MG63 (cell line): ENCODE results near the gene STARD6. TPM values are rescaled to one million over a fixed set of nuclear protein-coding genes. Genes with fewer than 3 reads are reported as not detected.
"Not testable (repeated sequence)": the region's sequence is repeated elsewhere in the genome, so short reads cannot be mapped to it uniquely, and the experiment has no call there.

Source experiments
- DNase-seq: peaks from one replicate; pipeline ENCODE4 v3.0.0-alpha.2; 2020
- H3K27me3 ChIP-seq: fragments of 250-450 bp; sonication (Bioruptor Pico); 2 replicates; pipeline ENCODE4 v1.5.1; 2020; ENCODE audit warnings: mild to moderate bottlenecking, moderate library complexity
- H3K36me3 ChIP-seq: fragments of 250-450 bp; sonication (Bioruptor Pico); 2 replicates; pipeline ENCODE4 v1.5.1; 2020; ENCODE audit warnings: mild to moderate bottlenecking, moderate library complexity
- H3K4me3 ChIP-seq: fragments of 250-450 bp; sonication (Bioruptor Pico); 2 replicates; pipeline ENCODE4 v1.5.1; 2020; ENCODE audit warnings: mild to moderate bottlenecking, moderate library complexity
- H3K9me3 ChIP-seq: fragments of 250-450 bp; sonication (Bioruptor Pico); 2 replicates; pipeline ENCODE4 v1.5.1; 2020; ENCODE audit warnings: mild to moderate bottlenecking, moderate library complexity
- total RNA-seq: library from RNA; depleted of rRNA; stranded (reverse); fragments of >200 nt; shearing (Covaris generic); gene quantifications from 2 replicates; pipeline ENCODE4 v1.2.3, GENCODE V29; 2014; ENCODE audit warnings: low replicate concordance

The STARD6 gene
- total RNA-seq, 1 experiment from 2014 or later, result 1.3 TPM

GRCh38 chr18:54360406-54360805 lies 2.7 kb upstream of the STARD6 start:
- Histone ChIP-seq H3K9me3 (no peaks in the 10 kb centered on the region), H3K4me3 (no peak overlapping the region), H3K27me3 (no peaks in the 10 kb centered on the region), H3K36me3 (peaks cover 3% of the 10 kb centered on the region; the same call in 1 of the 2 replicates)
- no peak for DNase-seq

- peaks cover 3% of the 10 kb centered on the region; the same call in 1 of the 2 replicates for H3K36me3 ChIP-seq
- no peaks in the 10 kb centered on the region for H3K9me3 ChIP-seq
- DNase-seq, result no peak
- H3K27me3 ChIP-seq, result no peaks in the 10 kb centered on the region
- H3K4me3 ChIP-seq, result peak overlapping the region; percentile 81
These were observed 1.6 kb upstream of the STARD6 start for GRCh38 chr18:54359233-54359632.

DNA sequence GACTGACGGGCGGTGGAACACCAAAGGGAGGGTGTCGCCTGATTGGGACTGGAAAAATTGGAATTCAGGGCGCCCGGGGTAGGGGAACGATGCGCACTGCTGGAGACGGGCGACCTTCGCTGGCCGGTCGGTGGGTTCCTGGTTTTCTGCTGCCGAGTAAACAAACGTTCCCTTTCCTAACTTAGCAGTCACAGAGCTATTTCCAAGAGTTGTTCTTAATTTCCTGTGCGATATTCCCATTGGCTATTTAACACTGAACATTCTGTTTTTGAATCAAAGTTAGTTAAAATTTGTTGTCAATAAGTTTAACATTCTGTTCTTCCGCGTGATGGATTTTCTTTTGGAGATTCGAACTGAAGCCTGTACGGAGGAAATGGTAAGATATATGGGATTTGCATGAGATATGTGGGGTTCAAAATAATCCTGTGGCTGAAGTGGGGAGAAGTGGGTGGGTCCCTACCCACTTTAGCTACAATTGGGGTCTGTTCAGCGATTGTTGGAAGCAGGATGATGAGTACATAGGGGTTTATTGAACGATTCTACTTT lies 910 bp upstream of the STARD6 start:
- Histone ChIP-seq H3K27me3 (no peaks in the 10 kb centered on the region), H3K4me3 (peak overlapping the region; percentile 81), H3K36me3 (peaks cover 3% of the 10 kb centered on the region; the same call in 1 of the 2 replicates), H3K9me3 (no peaks in the 10 kb centered on the region)
- DNase-seq, result peak; percentile 24

- H3K36me3 ChIP-seq, result peaks cover 3% of the 10 kb centered on the region; the same call in 1 of the 2 replicates
- no peaks in the 10 kb centered on the region for H3K9me3 ChIP-seq
- peak overlapping the region; percentile 81 for H3K4me3 ChIP-seq
- no peak for DNase-seq
- H3K27me3 ChIP-seq, result no peaks in the 10 kb centered on the region
These were observed 487 bp downstream of the STARD6 start for GRCh38 chr18:54357082-54357659.

- no peak for DNase-seq
- H3K9me3 ChIP-seq, result no peaks in the 10 kb centered on the region
- H3K36me3 ChIP-seq, result no peaks in the 10 kb centered on the region
- H3K27me3 ChIP-seq, result no peaks in the 10 kb centered on the region
- no peak overlapping the region for H3K4me3 ChIP-seq
These were observed 6.5 kb downstream of the STARD6 start for GRCh38 chr18:54351186-54351585.

GRCh38 chr18:54338230-54338629 lies 19.4 kb downstream of the STARD6 start:
- no peaks in the 10 kb centered on the region for H3K27me3 ChIP-seq
- H3K4me3 ChIP-seq, result no peak overlapping the region
- H3K36me3 ChIP-seq, result no peaks in the 10 kb centered on the region
- no peaks in the 10 kb centered on the region for H3K9me3 ChIP-seq
- DNase-seq, result no peak

DNA sequence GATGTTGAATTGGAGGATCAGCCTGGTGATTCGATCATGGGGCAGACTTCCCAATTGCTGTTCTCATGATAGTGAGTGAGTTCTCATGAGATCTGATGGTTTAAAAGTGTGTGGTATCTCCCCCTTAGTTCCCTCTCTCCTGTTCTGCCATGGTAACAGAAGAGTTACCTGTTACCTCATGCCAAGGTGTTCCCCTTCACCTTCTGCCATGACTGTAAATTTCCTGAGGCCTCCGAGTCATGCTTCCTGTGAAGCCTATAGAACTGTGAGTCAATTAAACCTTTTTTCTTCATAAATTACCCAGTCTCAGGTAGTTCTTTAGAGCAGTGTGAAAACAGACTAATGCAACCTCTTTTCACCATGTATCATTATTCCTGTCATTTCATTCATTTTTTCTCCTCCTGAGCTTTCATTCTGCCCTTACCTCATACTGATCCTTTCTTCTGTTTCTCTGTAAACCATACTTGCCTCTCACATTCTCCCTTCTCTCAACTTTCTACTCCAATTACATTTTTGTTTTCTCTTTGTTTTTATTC lies 22.0 kb downstream of the STARD6 start:
- DNase-seq, result no peak
- Histone ChIP-seq H3K27me3 (no peaks in the 10 kb centered on the region), H3K4me3 (no peak overlapping the region), H3K36me3 (no peaks in the 10 kb centered on the region), H3K9me3 (no peaks in the 10 kb centered on the region)

DNA sequence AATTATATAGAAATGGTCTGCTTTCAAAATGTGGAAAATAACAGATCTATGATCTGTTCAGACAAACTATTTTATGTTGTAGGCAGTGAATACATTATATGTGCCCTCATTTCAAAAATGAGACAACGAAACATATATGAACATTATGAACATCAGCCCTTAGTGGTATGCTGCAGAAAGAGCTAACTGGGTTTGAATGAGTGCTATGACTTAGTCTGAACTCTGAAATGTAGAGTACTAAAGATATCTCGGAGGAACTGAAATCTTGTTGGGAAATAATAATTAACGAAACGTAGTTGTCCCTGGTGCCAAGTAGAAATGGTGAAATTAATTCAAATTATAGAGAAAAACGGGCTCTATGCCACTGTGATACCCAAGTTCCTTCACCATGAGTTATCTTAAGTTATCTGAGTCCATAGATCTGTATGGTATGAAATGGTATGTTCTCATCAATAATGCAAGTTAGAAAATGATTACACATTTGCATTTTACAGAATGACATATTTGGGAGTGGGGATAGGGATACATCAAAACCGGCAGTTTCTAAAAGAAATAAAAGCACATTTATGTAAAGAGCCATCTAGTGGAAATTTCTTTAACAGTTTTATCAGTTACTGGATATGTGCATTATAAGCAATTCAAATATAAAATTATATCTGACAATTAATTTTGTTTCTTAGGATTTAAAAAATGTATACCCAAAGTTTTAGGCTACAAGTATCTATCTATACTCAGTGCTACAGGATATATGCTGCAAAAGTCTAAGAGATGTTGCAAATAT lies 26.7 kb downstream of the STARD6 start:
- Histone ChIP-seq H3K4me3 (no peak overlapping the region), H3K9me3 (no peaks in the 10 kb centered on the region), H3K27me3 (0 out of 2 replicates have a peak, but pooled peaks cover 3% of the 10 kb centered on the region), H3K36me3 (no peaks in the 10 kb centered on the region)
- no peak for DNase-seq

- Histone ChIP-seq H3K9me3 (no peaks in the 10 kb centered on the region), H3K36me3 (no peaks in the 10 kb centered on the region), H3K4me3 (no peak overlapping the region), H3K27me3 (0 out of 2 replicates have a peak, but pooled peaks cover 3% of the 10 kb centered on the region)
- DNase-seq, result no peak
These were observed 27.9 kb downstream of the STARD6 start for GRCh38 chr18:54329787-54330186.

DNA sequence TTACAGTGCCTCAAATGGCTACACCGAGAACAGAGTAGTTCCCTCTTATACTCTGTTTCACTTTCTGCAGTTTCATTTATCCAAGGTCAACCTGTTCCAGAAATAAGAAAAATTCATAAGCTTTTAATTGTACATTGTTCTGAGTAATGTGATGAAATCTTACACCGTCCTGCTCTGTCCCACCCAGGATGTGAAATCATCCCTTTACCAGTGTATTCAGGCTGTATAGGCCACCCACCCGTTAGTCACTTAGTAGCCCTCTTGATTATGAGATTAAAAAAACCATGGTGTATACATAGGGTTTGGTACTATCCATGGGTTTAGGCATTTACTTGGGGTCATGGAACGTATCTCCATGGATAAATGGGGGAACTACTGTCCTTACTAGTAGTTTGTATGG lies 29.8 kb downstream of the STARD6 start:
- DNase-seq, result no peak
- 0 out of 2 replicates have a peak, but pooled peaks cover 3% of the 10 kb centered on the region for H3K27me3 ChIP-seq
- H3K36me3 ChIP-seq, result no peaks in the 10 kb centered on the region

DNA sequence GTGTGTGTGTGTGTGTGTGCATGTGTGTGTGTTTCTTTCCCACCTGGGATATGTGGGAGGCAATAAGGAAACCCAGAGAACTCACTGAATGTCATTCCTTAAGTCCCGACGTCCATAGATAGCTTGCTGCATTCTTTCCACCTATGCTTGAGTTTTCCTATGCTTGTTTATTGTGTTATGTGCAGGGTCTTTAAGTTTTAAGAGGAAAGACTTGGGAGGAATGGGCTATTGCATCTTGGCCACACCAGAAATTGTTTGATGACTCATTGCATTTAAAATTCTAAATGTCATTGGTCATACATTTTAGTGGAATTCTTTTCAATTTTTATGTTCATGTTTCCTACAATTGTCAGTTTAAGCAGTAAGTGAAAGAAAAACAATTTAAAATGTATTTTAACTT lies 33.7 kb downstream of the STARD6 start:
- no peaks in the 10 kb centered on the region for H3K9me3 ChIP-seq
- no peak overlapping the region for H3K4me3 ChIP-seq
- H3K36me3 ChIP-seq, result no peaks in the 10 kb centered on the region
- no peak for DNase-seq
- H3K27me3 ChIP-seq, result no peaks in the 10 kb centered on the region

More for the DNA sequence above, 29.8 kb downstream of the STARD6 start:
- no peak overlapping the region for H3K4me3 ChIP-seq
- H3K9me3 ChIP-seq, result no peaks in the 10 kb centered on the region

DNA sequence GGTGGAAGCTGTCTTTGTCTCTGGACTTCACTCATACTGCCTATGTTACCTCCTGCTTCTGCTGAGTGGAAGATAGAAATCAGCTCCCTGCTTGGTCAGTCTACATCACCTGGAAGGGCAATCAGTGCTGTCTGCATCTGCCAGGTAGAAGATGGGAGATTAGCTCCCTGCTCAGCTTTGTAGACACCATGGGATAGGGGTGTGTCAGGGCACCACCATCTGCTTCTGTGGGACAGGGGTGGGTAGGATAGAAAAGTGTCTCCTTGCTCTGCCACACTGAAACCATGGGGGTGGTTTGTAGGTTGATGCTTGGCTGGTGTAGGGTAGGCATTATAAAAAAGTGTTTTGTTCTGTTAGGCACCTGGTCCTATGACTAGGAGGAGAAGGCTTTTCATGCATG lies 34.1 kb downstream of the STARD6 start:
- DNase-seq, result no peak
- H3K9me3 ChIP-seq, result no peaks in the 10 kb centered on the region
- H3K36me3 ChIP-seq, result no peaks in the 10 kb centered on the region
- H3K4me3 ChIP-seq, result no peak overlapping the region
- no peaks in the 10 kb centered on the region for H3K27me3 ChIP-seq

- Histone ChIP-seq H3K4me3 (no peak overlapping the region), H3K27me3 (no peaks in the 10 kb centered on the region), H3K36me3 (no peaks in the 10 kb centered on the region), H3K9me3 (no peaks in the 10 kb centered on the region)
- no peak for DNase-seq
These were observed 41.4 kb downstream of the STARD6 start for GRCh38 chr18:54316071-54316820.

DNA sequence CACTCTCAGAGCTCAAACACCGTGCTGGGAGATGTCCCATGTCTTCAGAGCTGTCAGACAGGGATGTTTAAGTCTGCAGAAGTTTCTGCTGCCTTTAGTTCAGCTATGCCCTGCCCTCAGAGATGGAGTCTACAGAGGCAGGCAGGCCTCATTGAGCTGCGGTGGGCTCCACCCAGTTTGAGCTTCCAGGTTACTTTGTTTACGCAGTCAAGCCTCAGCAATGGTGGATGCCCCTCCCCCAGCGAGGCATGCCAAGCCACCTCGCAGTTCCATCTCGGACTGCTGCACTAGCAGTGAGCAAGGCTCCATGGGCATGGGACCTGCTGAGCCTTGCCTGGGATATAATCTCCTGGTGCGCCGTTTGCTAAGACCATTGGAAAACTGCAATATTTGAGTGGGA lies 48.1 kb downstream of the STARD6 start:
- H3K27me3 ChIP-seq, H3K36me3 ChIP-seq, DNase-seq, H3K4me3 ChIP-seq, H3K9me3 ChIP-seq: not testable (repeated sequence)

GRCh38 chr18:54303408-54303807 lies 54.2 kb downstream of the STARD6 start:
- Histone ChIP-seq H3K27me3 (no peaks in the 10 kb centered on the region), H3K36me3 (no peaks in the 10 kb centered on the region), H3K4me3 (no peak overlapping the region), H3K9me3 (peaks cover 4% of the 10 kb centered on the region; the same call in 1 of the 2 replicates)
- DNase-seq, result no peak

- not testable (repeated sequence) for H3K36me3 ChIP-seq, H3K9me3 ChIP-seq, H3K4me3 ChIP-seq, DNase-seq, H3K27me3 ChIP-seq
These were observed 58.7 kb downstream of the STARD6 start for GRCh38 chr18:54298991-54299390.

DNA sequence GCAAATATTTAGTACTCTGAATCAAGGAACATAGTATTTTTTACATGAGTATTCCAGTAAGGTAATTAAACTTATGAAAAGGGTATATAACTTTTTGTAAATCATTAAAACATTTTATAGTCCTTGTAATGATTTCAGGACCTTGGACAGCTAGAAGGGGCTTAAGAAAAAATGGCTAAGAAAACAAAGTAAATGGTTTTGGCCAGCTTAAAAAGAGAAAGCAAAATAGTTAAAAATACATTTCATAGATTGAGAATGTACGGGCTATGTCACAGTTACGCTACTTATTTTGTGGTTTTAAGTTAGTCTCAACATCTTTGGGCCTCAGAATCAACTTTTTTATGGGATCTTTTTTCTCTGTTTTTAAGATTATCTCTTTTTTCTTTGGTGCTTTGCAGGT lies 61.6 kb downstream of the STARD6 start:
- no peak for DNase-seq

More for the DNA sequence above, 61.6 kb downstream of the STARD6 start:
- H3K36me3 ChIP-seq, result peaks cover 10% of the 10 kb centered on the region
- no peaks in the 10 kb centered on the region for H3K27me3 ChIP-seq
- no peak overlapping the region for H3K4me3 ChIP-seq
- H3K9me3 ChIP-seq, result peaks cover 4% of the 10 kb centered on the region; the same call in 1 of the 2 replicates
